HG02840 (cell line): ENCODE measurements around the gene RAD51AP1.

ENCODE experiments used
- ATAC-seq: cut with Tn5 transposase; IDR thresholded peaks from one replicate; pipeline ENCODE4 v1.9.1; 2021; ENCODE audit warnings: mild to moderate bottlenecking, moderate library complexity, moderate number of reproducible peaks; ENCODE audit not compliant: unreplicated experiment, low FRiP score

The RAD51AP1 gene

GRCh38 chr12:4588916-4589315, 50.2 kb downstream of the RAD51AP1 start:
- no peak for ATAC-seq

GRCh38 chr12:4589941-4590340, 51.3 kb downstream of the RAD51AP1 start:
- ATAC-seq = no peak

- no peak for ATAC-seq
These were observed 52.5 kb downstream of the RAD51AP1 start for GRCh38 chr12:4591180-4591687.

- ATAC-seq = no peak
These were observed 57.2 kb downstream of the RAD51AP1 start for GRCh38 chr12:4595881-4596280.

GRCh38 chr12:4603421-4603820, 64.7 kb downstream of the RAD51AP1 start:
- ATAC-seq = no peak

GRCh38 chr12:4603946-4604345, 65.3 kb downstream of the RAD51AP1 start:
- no peak for ATAC-seq

- ATAC-seq = peak; percentile 90
These were observed 66.0 kb downstream of the RAD51AP1 start for GRCh38 chr12:4604684-4605193.

- ATAC-seq = no peak
These were observed 68.4 kb downstream of the RAD51AP1 start for GRCh38 chr12:4607056-4607455.

- no peak for ATAC-seq
These were observed 70.4 kb downstream of the RAD51AP1 start for GRCh38 chr12:4609071-4609470.
